HepG2 (cell line): Measurements from ENCODE around the gene SRSF3. TPM values are rescaled to one million over a fixed set of nuclear protein-coding genes. Genes with fewer than 3 reads are reported as not detected.

Source experiments
- FOXK1 ChIP-seq: sonication (generic); formaldehyde crosslinking; IDR thresholded peaks from 2 replicates; pipeline ENCODE4 v1.4.0; 2020; ENCODE audit warnings: low read depth, missing genetic modification reagents, borderline replicate concordance
- HNF4G ChIP-seq, 2 experiments: sonication (generic) in 1 of 2; formaldehyde crosslinking in 1 of 2; IDR thresholded peaks; 2 replicates each; pipeline versions ENCODE4 v1.4.0 to v1.6.1; 2011 to 2020; ENCODE audit warnings: borderline replicate concordance in 2 of 2, low read depth in 2 of 2, mild to moderate bottlenecking in 2 of 2, low read length in 1 of 2, missing genetic modification reagents in 1 of 2, moderate library complexity in 1 of 2
- NCOR1 ChIP-seq: fragments of 200-600 bp; sonication (generic); IDR thresholded peaks from 2 replicates; pipeline ENCODE4 v1.7.0; 2017; ENCODE audit warnings: antibody characterized with exemption, low read length, borderline replicate concordance
- PRMT3 ChIP-seq: sonication (generic); formaldehyde crosslinking; IDR thresholded peaks from 2 replicates; pipeline ENCODE4 v1.8.1; 2022; ENCODE audit warnings: low read depth, mild to moderate bottlenecking, moderate library complexity, missing genetic modification reagents, borderline replicate concordance
- RBFOX2 ChIP-seq: fragments of 200-400 bp; formaldehyde crosslinking; IDR thresholded peaks from 2 replicates; pipeline ENCODE4 v1.6.1; 2017; ENCODE audit warnings: low read depth, mild to moderate bottlenecking, low read length
- SALL1 ChIP-seq: sonication (generic); formaldehyde crosslinking; IDR thresholded peaks from 2 replicates; pipeline ENCODE4 v1.8.0; 2022; ENCODE audit warnings: mild to moderate bottlenecking, missing genetic modification reagents
- SATB2 ChIP-seq: sonication (generic); formaldehyde crosslinking; IDR thresholded peaks from 2 replicates; pipeline ENCODE4 v1.5.0; 2020; ENCODE audit warnings: missing genetic modification reagents
- SIX1 ChIP-seq: sonication (generic); formaldehyde crosslinking; IDR thresholded peaks from 2 replicates; pipeline ENCODE4 v1.4.0; 2020; ENCODE audit warnings: missing genetic modification reagents, borderline replicate concordance
- TAF1 ChIP-seq: sonication (generic); formaldehyde crosslinking; IDR thresholded peaks from 2 replicates; pipeline ENCODE4 v1.4.0; 2020; ENCODE audit warnings: missing genetic modification reagents
- XRCC5 ChIP-seq: fragments of 200-400 bp; formaldehyde crosslinking; optimal IDR thresholded peaks from 2 replicates; pipeline ENCODE3; 2017; ENCODE audit warnings: mild to moderate bottlenecking, low read length
- ZNF543 ChIP-seq: sonication (generic); formaldehyde crosslinking; IDR thresholded peaks from 2 replicates; pipeline ENCODE4 v1.4.0; 2020; ENCODE audit warnings: mild to moderate bottlenecking, missing genetic modification reagents
- ZNF644 ChIP-seq: IDR thresholded peaks from 2 replicates; pipeline ENCODE4 v1.6.1; 2016; ENCODE audit warnings: low read depth
- ZNF709 ChIP-seq: sonication (generic); formaldehyde crosslinking; IDR thresholded peaks from 2 replicates; pipeline ENCODE4 v1.5.0; 2020; ENCODE audit warnings: mild to moderate bottlenecking, missing genetic modification reagents
- ZNF792 ChIP-seq: IDR thresholded peaks from 2 replicates; pipeline ENCODE4 v1.6.1; 2016
- polyA plus RNA-seq, 8 experiments: library from polyadenylated mRNA; depleted of rRNA in 3 of 8; stranded (reverse) in 7 of 8; unstranded in 1 of 8; fragments of >200 nt; fragmentation: Illumina TruSeq in 4 of 8; extraction: Trizol in 4 of 8; gene quantifications; 2 replicates each; pipeline versions ENCODE4 v1.2.1 to v1.2.3, GENCODE V29; 2011 to 2016; ENCODE audit warnings: low read depth in 4 of 8, missing spikeins in 1 of 8, mixed read lengths in 1 of 8; ENCODE audit not compliant: insufficient read depth in 1 of 8
- total RNA-seq, 5 experiments: library from RNA; depleted of rRNA; stranded (reverse); fragments of >200 nt; fragmentation: Illumina TruSeq; extraction: Trizol; gene quantifications; 2 replicates each; pipeline ENCODE4 v1.2.3, GENCODE V29; 2016; ENCODE audit warnings: low read depth in 1 of 5
- TF ChIP-seq, protein P1 (sequence below): sonication (generic); formaldehyde crosslinking; IDR thresholded peaks from 2 replicates; pipeline ENCODE4 v1.4.0; 2020; ENCODE audit warnings: missing genetic modification reagents, mild to moderate bottlenecking, borderline replicate concordance
- TF ChIP-seq, protein P2 (sequence below): sonication (generic); formaldehyde crosslinking; IDR thresholded peaks from 2 replicates; pipeline ENCODE4 v1.5.0; 2020; ENCODE audit warnings: missing genetic modification reagents
- TF ChIP-seq, protein P3 (sequence below): sonication (generic); formaldehyde crosslinking; IDR thresholded peaks from 2 replicates; pipeline ENCODE4 v1.9.0; 2022; ENCODE audit warnings: missing genetic modification reagents, mild to moderate bottlenecking, borderline replicate concordance
- TF ChIP-seq, protein P4 (sequence below): sonication (generic); formaldehyde crosslinking; IDR thresholded peaks from 2 replicates; pipeline ENCODE4 v1.5.0; 2020; ENCODE audit warnings: mild to moderate bottlenecking, low read depth, missing genetic modification reagents, borderline replicate concordance
- TF ChIP-seq, protein P5 (sequence below): IDR thresholded peaks from 2 replicates; pipeline ENCODE4 v1.6.1; 2016
- TF ChIP-seq, protein P6 (sequence below): sonication (generic); formaldehyde crosslinking; IDR thresholded peaks from 2 replicates; pipeline ENCODE4 v1.8.0; 2023; ENCODE audit warnings: mild to moderate bottlenecking, missing genetic modification reagents

SRSF3 gene
- total and polyA plus RNA-seq, 2 of the 13 experiments (the other 11 are each of a cell fraction or from before 2014, with no cell fraction given) = 206 to 684 TPM

DNA sequence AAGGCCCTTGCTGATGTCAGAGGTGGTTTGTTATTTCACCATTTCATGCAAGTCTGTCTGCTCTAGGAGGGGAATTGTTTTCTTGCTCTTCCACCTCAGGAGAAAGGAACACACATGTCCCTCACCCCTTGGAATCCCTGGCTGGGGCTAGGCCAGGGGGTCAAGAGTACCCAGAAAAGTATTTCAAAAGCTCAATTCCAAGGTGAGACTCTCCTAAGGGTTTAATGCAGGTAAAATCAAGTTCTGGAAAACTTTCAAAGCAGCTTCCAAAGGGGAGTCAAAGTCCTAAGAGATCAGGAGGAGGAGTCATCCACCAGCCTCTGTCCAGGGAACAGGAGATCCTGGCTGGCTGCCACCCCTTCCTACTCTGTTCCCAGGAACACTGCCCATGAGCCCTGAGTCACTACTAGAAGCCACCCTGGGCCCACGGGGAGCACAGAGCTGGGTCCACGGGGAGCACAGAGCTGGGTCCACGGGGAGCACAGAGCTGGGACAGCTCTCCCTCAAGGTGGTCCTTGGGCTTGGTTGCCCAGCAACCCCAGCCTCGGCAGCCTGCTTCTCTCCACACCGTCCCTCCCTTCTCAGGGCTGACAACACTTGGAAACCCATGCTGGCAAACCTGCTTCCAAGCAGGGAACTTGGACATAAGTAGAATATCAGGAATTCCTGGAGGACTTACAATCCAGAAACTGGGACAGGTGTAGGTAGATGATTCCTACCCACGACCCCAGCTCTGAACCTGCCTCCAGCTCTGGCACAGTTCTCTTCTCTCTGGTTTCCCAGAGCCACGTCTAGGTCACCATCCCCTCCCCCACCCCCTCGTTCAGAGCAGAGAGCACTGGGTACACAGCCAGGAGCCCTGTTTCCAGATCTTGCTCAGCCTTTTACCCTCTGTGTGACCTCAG is 49.0 kb downstream of the SRSF3 start (continued):
- 0 out of 2 replicates have a peak, but pooled peaks have one; percentile 13 for TF ChIP-seq HNF4G (IDR thresholded peaks at IDR 0.05; ENCODE audit: borderline replicate concordance, low read depth, low read length)
- 0 out of 2 replicates have a peak, but pooled peaks have one; percentile 45 for TF ChIP-seq HNF4G (CRISPR knock-in tag; IDR thresholded peaks at IDR 0.05; ENCODE audit: borderline replicate concordance, low read depth)
- TF ChIP-seq SIX1 (CRISPR knock-in tag) = peak; percentile 48; the same call in 1 of the 2 replicates
- TF ChIP-seq, protein P1, sequence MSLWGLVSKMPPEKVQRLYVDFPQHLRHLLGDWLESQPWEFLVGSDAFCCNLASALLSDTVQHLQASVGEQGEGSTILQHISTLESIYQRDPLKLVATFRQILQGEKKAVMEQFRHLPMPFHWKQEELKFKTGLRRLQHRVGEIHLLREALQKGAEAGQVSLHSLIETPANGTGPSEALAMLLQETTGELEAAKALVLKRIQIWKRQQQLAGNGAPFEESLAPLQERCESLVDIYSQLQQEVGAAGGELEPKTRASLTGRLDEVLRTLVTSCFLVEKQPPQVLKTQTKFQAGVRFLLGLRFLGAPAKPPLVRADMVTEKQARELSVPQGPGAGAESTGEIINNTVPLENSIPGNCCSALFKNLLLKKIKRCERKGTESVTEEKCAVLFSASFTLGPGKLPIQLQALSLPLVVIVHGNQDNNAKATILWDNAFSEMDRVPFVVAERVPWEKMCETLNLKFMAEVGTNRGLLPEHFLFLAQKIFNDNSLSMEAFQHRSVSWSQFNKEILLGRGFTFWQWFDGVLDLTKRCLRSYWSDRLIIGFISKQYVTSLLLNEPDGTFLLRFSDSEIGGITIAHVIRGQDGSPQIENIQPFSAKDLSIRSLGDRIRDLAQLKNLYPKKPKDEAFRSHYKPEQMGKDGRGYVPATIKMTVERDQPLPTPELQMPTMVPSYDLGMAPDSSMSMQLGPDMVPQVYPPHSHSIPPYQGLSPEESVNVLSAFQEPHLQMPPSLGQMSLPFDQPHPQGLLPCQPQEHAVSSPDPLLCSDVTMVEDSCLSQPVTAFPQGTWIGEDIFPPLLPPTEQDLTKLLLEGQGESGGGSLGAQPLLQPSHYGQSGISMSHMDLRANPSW (CRISPR knock-in tag) = 0 out of 2 replicates have a peak, but pooled peaks have one; percentile 48
- peak; percentile 38; the same call in 1 of the 2 replicates for TF ChIP-seq FOXK1 (CRISPR knock-in tag)
- TF ChIP-seq SALL1 (CRISPR knock-in tag) = peak; percentile 66
- TF ChIP-seq, protein P2, sequence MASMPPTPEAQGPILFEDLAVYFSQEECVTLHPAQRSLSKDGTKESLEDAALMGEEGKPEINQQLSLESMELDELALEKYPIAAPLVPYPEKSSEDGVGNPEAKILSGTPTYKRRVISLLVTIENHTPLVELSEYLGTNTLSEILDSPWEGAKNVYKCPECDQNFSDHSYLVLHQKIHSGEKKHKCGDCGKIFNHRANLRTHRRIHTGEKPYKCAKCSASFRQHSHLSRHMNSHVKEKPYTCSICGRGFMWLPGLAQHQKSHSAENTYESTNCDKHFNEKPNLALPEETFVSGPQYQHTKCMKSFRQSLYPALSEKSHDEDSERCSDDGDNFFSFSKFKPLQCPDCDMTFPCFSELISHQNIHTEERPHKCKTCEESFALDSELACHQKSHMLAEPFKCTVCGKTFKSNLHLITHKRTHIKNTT (CRISPR knock-in tag) = no peak
- TF ChIP-seq RBFOX2 = no peak
- 0 out of 2 replicates have a peak, but pooled peaks have one; percentile 28 for TF ChIP-seq ZNF644 (CRISPR knock-in tag)
- TF ChIP-seq, protein P3, sequence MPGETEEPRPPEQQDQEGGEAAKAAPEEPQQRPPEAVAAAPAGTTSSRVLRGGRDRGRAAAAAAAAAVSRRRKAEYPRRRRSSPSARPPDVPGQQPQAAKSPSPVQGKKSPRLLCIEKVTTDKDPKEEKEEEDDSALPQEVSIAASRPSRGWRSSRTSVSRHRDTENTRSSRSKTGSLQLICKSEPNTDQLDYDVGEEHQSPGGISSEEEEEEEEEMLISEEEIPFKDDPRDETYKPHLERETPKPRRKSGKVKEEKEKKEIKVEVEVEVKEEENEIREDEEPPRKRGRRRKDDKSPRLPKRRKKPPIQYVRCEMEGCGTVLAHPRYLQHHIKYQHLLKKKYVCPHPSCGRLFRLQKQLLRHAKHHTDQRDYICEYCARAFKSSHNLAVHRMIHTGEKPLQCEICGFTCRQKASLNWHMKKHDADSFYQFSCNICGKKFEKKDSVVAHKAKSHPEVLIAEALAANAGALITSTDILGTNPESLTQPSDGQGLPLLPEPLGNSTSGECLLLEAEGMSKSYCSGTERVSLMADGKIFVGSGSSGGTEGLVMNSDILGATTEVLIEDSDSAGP (CRISPR knock-in tag) = peak; percentile 69; the same call in 1 of the 2 replicates
- TF ChIP-seq, protein P4, sequence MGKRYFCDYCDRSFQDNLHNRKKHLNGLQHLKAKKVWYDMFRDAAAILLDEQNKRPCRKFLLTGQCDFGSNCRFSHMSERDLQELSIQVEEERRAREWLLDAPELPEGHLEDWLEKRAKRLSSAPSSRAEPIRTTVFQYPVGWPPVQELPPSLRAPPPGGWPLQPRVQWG (CRISPR knock-in tag) = no peak
- TF ChIP-seq NCOR1 = peak; percentile 35; the same call in 1 of the 2 replicates
- peak; percentile 71; the same call in 1 of the 2 replicates for TF ChIP-seq ZNF543
- TF ChIP-seq ZNF709 (CRISPR knock-in tag) = peak; percentile 59; the same call in 1 of the 2 replicates
- TF ChIP-seq XRCC5 = peak; percentile 43
- no peak for TF ChIP-seq SATB2
- TF ChIP-seq, protein P5, sequence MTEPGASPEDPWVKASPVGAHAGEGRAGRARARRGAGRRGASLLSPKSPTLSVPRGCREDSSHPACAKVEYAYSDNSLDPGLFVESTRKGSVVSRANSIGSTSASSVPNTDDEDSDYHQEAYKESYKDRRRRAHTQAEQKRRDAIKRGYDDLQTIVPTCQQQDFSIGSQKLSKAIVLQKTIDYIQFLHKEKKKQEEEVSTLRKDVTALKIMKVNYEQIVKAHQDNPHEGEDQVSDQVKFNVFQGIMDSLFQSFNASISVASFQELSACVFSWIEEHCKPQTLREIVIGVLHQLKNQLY (CRISPR knock-in tag) = peak; percentile 44; the same call in 1 of the 2 replicates
- peak; percentile 49; the same call in 1 of the 2 replicates for TF ChIP-seq TAF1
- TF ChIP-seq, protein P6, sequence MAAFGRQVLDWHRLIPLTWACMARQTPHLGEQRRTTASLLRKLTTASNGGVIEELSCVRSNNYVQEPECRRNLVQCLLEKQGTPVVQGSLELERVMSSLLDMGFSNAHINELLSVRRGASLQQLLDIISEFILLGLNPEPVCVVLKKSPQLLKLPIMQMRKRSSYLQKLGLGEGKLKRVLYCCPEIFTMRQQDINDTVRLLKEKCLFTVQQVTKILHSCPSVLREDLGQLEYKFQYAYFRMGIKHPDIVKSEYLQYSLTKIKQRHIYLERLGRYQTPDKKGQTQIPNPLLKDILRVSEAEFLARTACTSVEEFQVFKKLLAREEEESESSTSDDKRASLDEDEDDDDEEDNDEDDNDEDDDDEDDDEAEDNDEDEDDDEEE = peak; percentile 44; the same call in 1 of the 2 replicates
- TF ChIP-seq ZNF792 = no peak
- TF ChIP-seq PRMT3 (CRISPR knock-in tag) = no peak
